Measurements from ENCODE around the gene SNRNP40.

SNRNP40 gene

GRCh38 chr1:31228986-31229385 lies 67.6 kb downstream of the SNRNP40 start:
- no peak for DNase-seq

DNA sequence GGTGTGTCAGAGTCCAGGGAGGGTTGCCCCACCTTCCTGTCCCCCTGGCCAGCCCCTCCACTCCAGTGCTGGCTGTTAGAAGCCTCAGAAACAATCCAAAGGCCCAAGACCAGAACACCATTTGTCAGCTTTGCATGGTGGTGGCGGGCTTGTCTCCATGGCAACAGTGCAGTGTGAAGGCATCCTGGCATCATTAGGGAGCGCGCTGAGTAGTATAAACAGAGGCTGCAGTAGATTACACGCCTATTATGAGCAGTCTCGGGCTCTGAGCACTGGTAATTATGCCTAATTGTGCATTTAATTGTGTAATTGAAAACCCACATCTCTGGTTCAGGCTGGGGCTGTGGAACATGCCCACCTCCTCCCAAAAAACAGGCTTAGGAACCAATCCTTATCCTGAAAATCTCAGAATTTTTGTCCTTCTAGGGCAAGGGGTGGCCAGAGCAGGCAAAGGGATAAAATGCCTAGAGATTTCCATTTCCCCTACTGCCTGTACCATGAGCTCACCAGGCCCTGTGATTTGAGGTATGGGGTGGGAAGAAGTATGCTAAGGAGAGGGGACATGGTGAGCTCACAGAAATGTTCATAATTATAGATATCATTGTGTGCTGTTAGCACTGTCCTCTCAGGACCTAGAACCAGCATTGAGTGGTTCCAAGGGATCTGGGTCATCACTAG lies 68.6 kb downstream of the SNRNP40 start:
- no peak for DNase-seq

- no peak for DNase-seq
Measured at GRCh38 chr1:31224068-31224467, 72.5 kb downstream of the SNRNP40 start.

DNA sequence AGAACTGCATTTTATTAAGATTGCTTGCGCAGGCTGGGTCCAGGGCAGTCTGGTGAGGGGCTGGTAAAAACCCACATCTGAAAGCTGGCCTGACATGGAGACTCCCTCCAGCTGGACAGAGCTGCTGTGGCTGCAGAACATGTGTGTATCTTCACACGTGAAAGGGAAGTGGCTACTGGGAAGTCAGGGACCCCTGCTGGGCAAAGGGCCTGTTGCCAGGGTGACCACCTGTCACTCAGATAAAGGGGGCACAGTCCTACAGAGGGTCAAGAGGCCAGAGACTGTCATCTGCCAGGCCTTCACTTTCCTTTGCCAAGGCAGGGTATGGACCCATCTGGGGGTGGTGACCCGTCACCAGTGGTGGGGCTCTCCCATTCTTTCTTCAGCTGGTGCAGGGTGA lies 74.4 kb downstream of the SNRNP40 start:
- no peak for DNase-seq

- DNase-seq: peak; percentile 22
Measured at GRCh38 chr1:31221072-31221471, 75.5 kb downstream of the SNRNP40 start.

DNA sequence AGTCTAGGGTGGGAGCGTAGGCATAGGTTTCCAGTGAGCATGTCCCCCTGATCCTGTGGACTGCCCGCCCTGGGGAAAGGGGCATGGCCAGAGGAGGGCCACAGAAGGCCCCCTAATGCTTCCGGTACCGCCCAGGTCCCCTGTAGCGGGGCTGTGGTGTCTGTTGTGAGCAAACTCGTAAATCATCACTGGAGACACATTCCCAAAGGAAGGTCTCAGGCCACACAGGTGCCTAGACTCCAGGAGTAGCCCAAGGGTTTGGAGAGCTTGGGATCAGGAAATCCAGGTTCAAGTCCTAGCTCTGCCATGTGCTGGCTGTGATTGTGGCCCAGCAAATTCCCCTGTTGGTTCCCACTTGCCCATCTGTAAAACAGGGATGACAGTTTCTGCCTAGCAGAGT lies 77.1 kb downstream of the SNRNP40 start:
- DNase-seq: no peak

DNA sequence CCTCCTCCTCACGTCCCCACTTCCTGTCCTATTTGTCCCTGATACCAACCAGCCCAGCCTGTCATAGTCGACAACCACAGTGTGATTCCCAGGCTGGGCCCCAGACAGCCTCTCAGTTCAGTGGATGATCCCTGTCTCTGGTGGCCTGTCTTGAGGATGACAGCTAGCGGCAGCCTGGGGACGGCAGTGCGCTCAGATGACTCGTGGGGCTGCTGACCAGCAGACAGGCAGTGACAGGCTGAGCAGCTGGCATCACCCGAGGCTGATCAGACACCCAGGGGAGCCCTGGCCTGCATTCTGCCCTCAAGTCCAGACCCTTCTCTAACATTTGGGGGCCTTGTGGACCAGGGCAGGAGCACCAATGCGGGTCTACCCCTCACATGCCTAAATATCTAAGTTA lies 77.9 kb downstream of the SNRNP40 start:
- no peak for DNase-seq

- peak; percentile 91 for DNase-seq
Measured at GRCh38 chr1:31216016-31216415, 80.6 kb downstream of the SNRNP40 start.

DNA sequence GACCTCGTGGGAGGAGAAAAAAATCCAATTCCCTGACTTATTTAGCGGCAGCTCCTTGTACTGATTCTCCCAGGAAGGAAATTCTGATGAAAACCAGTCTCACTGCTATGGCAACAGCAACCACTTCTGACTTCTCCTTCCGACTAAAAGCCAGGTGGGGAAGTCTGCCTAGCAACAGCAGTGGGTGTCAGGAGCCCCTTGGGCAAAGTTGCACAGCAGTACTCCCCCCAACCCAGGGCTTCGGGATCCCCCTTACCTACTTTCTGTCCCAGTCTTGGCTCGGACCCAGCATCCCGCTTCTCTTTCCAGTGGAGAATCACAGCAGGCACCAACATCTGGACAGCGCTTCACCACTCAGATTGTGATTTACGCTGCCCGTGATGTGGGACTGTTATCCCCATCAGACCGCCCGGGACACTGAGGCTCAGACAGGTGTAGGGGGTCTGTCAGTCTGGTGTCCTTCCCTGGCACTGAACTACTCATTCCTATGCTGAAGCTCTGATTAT lies 81.5 kb downstream of the SNRNP40 start:
- peak; percentile 17 for DNase-seq

DNA sequence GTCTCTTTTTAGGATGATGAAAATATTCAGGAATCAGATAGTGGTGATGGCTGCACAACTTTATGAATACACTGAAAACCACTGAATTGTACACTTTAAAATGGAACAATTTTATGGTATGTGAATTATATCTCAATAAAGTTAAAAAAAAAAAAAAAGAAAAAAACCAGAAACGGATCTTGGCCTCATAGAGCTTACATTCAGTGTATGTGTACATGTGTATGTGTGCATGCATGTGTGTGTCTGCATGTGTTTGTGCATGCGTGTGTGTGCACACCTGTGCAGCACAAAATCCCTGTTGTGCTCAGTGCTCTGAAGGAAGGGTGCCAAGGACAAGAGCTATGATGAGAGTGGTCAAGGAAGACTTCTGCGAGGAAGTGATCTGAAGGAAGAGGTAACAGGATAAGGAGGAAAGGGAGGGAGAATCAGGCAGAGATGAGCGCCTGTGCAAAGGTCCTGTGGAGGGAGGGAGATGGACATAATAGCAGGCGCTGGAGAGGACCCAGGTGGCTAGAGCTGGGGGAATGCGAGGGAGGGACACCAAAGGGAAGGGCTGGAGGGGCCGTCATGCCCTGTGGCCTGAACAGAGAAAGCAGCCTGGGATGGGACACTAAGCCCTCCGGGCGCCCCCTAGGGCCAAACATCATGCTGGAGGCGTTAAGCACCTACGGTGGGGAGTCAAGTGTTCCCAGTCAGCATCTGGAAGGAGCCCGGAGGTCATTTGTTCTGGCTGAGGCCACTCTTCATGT lies 82.1 kb downstream of the SNRNP40 start:
- DNase-seq: no peak

All from NCI-H2171 treated with DMSO at 0.1 percent for 48 hours (cell line).